ENCODE measurements around the gene TMEM54. TPM values are rescaled to one million over a fixed set of nuclear protein-coding genes. Genes with fewer than 3 reads are reported as not detected.

The TMEM54 gene
- total RNA-seq, 2 experiments from 2014 or later = not detected

GRCh38 chr1:32892368-32893197, 8.6 kb downstream of the TMEM54 start:
- Mint-ChIP-seq H3K27ac (no peak overlapping the region), H3K36me3 (ENCODE audit: low read depth) (no peaks in the 10 kb centered on the region), H3K9me3 (ENCODE audit: insufficient read depth) (no peaks in the 10 kb centered on the region), H3K27me3 (ENCODE audit: low read depth) (peaks cover 66% of the 10 kb centered on the region), H3K4me1 (ENCODE audit: low read depth) (peaks cover 4% of the 10 kb centered on the region), H3K4me3 (no peak overlapping the region)
- POLR2A ChIA-PET = interaction anchor here (0.5 to 0.6 kb wide), 2 partner anchors 56 to 305 kb away, joined by 3 read pairs; no protein-coding TSS in a partner anchor
- ATAC-seq (peak; percentile 78), DNase-seq (peak; percentile 49)
- CTCF ChIA-PET = interaction anchor here (0.5 to 3.8 kb wide), 11 partner anchors 11 to 305 kb away, joined by 3 to 33 read pairs (median 3); no protein-coding TSS in a partner anchor

GRCh38 chr1:32891630-32892029, 9.6 kb downstream of the TMEM54 start:
- POLR2A ChIA-PET = no interaction called here

GRCh38 chr1:32891241-32891570, 10.0 kb downstream of the TMEM54 start:
- H3K4me3 Mint-ChIP-seq = no peak overlapping the region
- no peak overlapping the region for H3K27ac Mint-ChIP-seq
- no peaks in the 10 kb centered on the region for H3K36me3 Mint-ChIP-seq (ENCODE audit: low read depth)
- ChIA-PET POLR2A (no interaction called here), CTCF (interaction anchor here (0.9 to 3.8 kb wide), 2 partner anchors 16 to 195 kb away, joined by 3 to 33 read pairs; no protein-coding TSS in a partner anchor)
- DNase-seq (no peak), ATAC-seq (no peak)
- peaks cover 4% of the 10 kb centered on the region for H3K4me1 Mint-ChIP-seq (ENCODE audit: low read depth)
- H3K9me3 Mint-ChIP-seq (ENCODE audit: insufficient read depth) = no peaks in the 10 kb centered on the region
- peaks cover 63% of the 10 kb centered on the region for H3K27me3 Mint-ChIP-seq (ENCODE audit: low read depth)

More at GRCh38 chr1:32891630-32892029, 9.6 kb downstream of the TMEM54 start:
- Mint-ChIP-seq H3K4me1 (ENCODE audit: low read depth) (peaks cover 4% of the 10 kb centered on the region), H3K4me3 (no peak overlapping the region), H3K9me3 (ENCODE audit: insufficient read depth) (no peaks in the 10 kb centered on the region), H3K27me3 (ENCODE audit: low read depth) (peaks cover 66% of the 10 kb centered on the region), H3K36me3 (ENCODE audit: low read depth) (no peaks in the 10 kb centered on the region), H3K27ac (no peak overlapping the region)
- CTCF ChIA-PET = interaction anchor here (0.9 to 3.8 kb wide), 3 partner anchors 10 to 194 kb away, joined by 3 to 33 read pairs (median 8); no protein-coding TSS in a partner anchor
- DNase-seq (no peak), ATAC-seq (no peak)

- DNase-seq = no peak
- Mint-ChIP-seq H3K4me3 (no peak overlapping the region), H3K27ac (no peak overlapping the region), H3K4me1 (ENCODE audit: low read depth) (peaks cover 4% of the 10 kb centered on the region), H3K9me3 (ENCODE audit: insufficient read depth) (no peaks in the 10 kb centered on the region), H3K27me3 (ENCODE audit: low read depth) (peaks cover 63% of the 10 kb centered on the region), H3K36me3 (ENCODE audit: low read depth) (no peaks in the 10 kb centered on the region)
- CTCF ChIA-PET = interaction anchor here (0.9 to 3.8 kb wide), 3 partner anchors 9 to 195 kb away, joined by 3 to 33 read pairs (median 3); no protein-coding TSS in a partner anchor
- POLR2A ChIA-PET = no interaction called here
- no peak for ATAC-seq
Measured at GRCh38 chr1:32890516-32891240, 10.5 kb downstream of the TMEM54 start.

GRCh38 chr1:32889731-32890278, 11.4 kb downstream of the TMEM54 start:
- H3K4me1 Mint-ChIP-seq (ENCODE audit: low read depth) = peaks cover 7% of the 10 kb centered on the region
- ATAC-seq = no peak
- ChIA-PET POLR2A (no interaction called here), CTCF (interaction anchor here (1.0 to 1.3 kb wide), 2 partner anchors 10 to 177 kb away, joined by 3 read pairs; no protein-coding TSS in a partner anchor)
- H3K4me3 Mint-ChIP-seq = no peak overlapping the region
- no peak overlapping the region for H3K27ac Mint-ChIP-seq
- H3K36me3 Mint-ChIP-seq (ENCODE audit: low read depth) = no peaks in the 10 kb centered on the region
- DNase-seq = no peak
- peaks cover 69% of the 10 kb centered on the region for H3K27me3 Mint-ChIP-seq (ENCODE audit: low read depth)
- no peaks in the 10 kb centered on the region for H3K9me3 Mint-ChIP-seq (ENCODE audit: insufficient read depth)

GRCh38 chr1:32888677-32889420, 12.3 kb downstream of the TMEM54 start:
- DNase-seq = no peak
- Mint-ChIP-seq H3K27me3 (ENCODE audit: low read depth) (peaks cover 74% of the 10 kb centered on the region), H3K27ac (no peak overlapping the region), H3K36me3 (ENCODE audit: low read depth) (no peaks in the 10 kb centered on the region), H3K9me3 (ENCODE audit: insufficient read depth) (no peaks in the 10 kb centered on the region), H3K4me1 (ENCODE audit: low read depth) (peaks cover 7% of the 10 kb centered on the region), H3K4me3 (no peak overlapping the region)
- POLR2A ChIA-PET = no interaction called here
- CTCF ChIA-PET = interaction anchor here (1.3 kb wide), 1 partner anchor 176 kb away, joined by 3 read pairs; no protein-coding TSS in a partner anchor
- ATAC-seq = no peak

- ChIA-PET CTCF (no interaction called here), POLR2A (no interaction called here)
- DNase-seq (no peak), ATAC-seq (no peak)
- Mint-ChIP-seq H3K27me3 (ENCODE audit: low read depth) (peaks cover 77% of the 10 kb centered on the region), H3K36me3 (ENCODE audit: low read depth) (no peaks in the 10 kb centered on the region), H3K4me1 (ENCODE audit: low read depth) (peaks cover 7% of the 10 kb centered on the region), H3K9me3 (ENCODE audit: insufficient read depth) (no peaks in the 10 kb centered on the region), H3K27ac (no peak overlapping the region), H3K4me3 (no peak overlapping the region)
Measured at GRCh38 chr1:32888134-32888533, 13.1 kb downstream of the TMEM54 start.

- ChIA-PET POLR2A (interaction anchor here (1.1 kb wide), 1 partner anchor 10 kb away, joined by 4 read pairs; no protein-coding TSS in a partner anchor), CTCF (interaction anchor here (1.3 kb wide), 1 partner anchor 169 kb away, joined by 3 read pairs; no protein-coding TSS in a partner anchor)
- ATAC-seq = no peak
- no peak overlapping the region for H3K4me3 Mint-ChIP-seq
- no peaks in the 10 kb centered on the region for H3K36me3 Mint-ChIP-seq (ENCODE audit: low read depth)
- DNase-seq = no peak
- H3K9me3 Mint-ChIP-seq (ENCODE audit: insufficient read depth) = no peaks in the 10 kb centered on the region
- peaks cover 7% of the 10 kb centered on the region for H3K4me1 Mint-ChIP-seq (ENCODE audit: low read depth)
- no peak overlapping the region for H3K27ac Mint-ChIP-seq
- peaks cover 75% of the 10 kb centered on the region for H3K27me3 Mint-ChIP-seq (ENCODE audit: low read depth)
Measured at GRCh38 chr1:32887623-32888022, 13.6 kb downstream of the TMEM54 start.

GRCh38 chr1:32886828-32887414, 14.3 kb downstream of the TMEM54 start:
- ChIA-PET POLR2A (interaction anchor here (1.1 kb wide), 1 partner anchor 11 kb away, joined by 4 read pairs; no protein-coding TSS in a partner anchor), CTCF (interaction anchor here (0.6 to 2.5 kb wide), 9 partner anchors 10 to 283 kb away, joined by 3 to 11 read pairs (median 3); no protein-coding TSS in a partner anchor)
- no peaks in the 10 kb centered on the region for H3K36me3 Mint-ChIP-seq (ENCODE audit: low read depth)
- H3K27ac Mint-ChIP-seq = no peak overlapping the region
- no peak for ATAC-seq
- peaks cover 3% of the 10 kb centered on the region for H3K4me1 Mint-ChIP-seq (ENCODE audit: low read depth)
- no peaks in the 10 kb centered on the region for H3K9me3 Mint-ChIP-seq (ENCODE audit: insufficient read depth)
- peaks cover 68% of the 10 kb centered on the region for H3K27me3 Mint-ChIP-seq (ENCODE audit: low read depth)
- DNase-seq = no peak
- H3K4me3 Mint-ChIP-seq = no peak overlapping the region

GRCh38 chr1:32886004-32886827, 15.0 kb downstream of the TMEM54 start, which contains the start of gene HPCA:
HPCA (plus strand) TSS chr1:32886491; CDS start chr1:32888899, 2,408 bp downstream.
- peak; percentile 82 for ATAC-seq
- no peak within 1 kb of the TSS for H3K4me3 Mint-ChIP-seq
- H3K27ac Mint-ChIP-seq = no peak within 1 kb of the TSS
- peaks cover 3% of the 10 kb centered on the region for H3K4me1 Mint-ChIP-seq (ENCODE audit: low read depth)
- H3K36me3 Mint-ChIP-seq (ENCODE audit: low read depth) = no peaks in the 10 kb centered on the region
- peak; percentile 69 for DNase-seq
- ChIA-PET POLR2A (interaction anchor here (1.1 kb wide), 1 partner anchor 11 kb away, joined by 4 read pairs; no protein-coding TSS in a partner anchor), CTCF (interaction anchor here (0.6 to 2.5 kb wide), 9 partner anchors 10 to 283 kb away, joined by 3 to 11 read pairs (median 3); no protein-coding TSS in a partner anchor)
- no peaks in the 10 kb centered on the region for H3K9me3 Mint-ChIP-seq (ENCODE audit: insufficient read depth)
- H3K27me3 Mint-ChIP-seq (ENCODE audit: low read depth) = peaks cover 61% of the 10 kb centered on the region

Data from activated CD8-positive, alpha-beta T cell treated with anti-CD3 and anti-CD28 coated beads, Interleukin-2, amount 10 ng/mL, durations not matched to agents 7 days and 5 days (primary cell).